ENCODE data around the gene EFNB1.

EFNB1 gene

DNA sequence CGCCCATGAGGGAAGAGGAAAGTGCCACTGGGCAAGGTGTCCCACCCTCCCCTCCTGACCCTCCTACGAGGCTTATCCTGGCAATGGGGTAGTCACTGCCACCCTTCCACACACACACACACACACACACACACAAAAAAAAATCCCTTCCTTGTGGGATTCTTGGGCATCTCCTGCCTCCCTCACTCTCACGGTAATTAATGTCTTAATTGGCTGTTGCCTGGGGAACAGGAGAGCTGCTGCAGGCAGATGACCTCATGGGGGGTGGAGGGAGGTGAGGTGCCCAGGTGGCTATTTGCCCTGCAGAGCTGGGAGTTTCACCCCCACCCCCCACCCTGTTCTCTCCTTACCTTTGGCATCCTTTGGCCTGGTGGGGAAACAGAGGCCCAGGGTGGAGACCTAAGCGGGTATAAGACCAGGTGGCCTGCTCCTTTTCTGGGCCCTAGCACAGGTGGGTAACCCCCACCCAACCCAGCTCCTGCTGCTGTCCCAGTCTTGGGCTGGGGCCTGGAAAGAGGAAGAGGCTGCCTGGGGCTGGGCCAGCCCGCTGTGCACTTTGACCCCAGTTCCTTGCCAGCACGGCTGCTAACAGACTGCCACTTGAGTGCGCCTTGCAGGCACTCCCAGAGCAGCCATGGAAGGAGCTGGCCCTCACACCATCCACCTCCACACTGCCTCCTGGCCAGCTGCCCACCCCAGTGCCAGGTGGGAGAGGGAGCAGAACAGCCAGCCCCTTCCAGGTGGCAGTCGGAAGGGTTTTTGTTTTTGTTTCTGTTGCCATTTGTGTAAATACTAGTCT is 12.6 kb downstream of the EFNB1 start:
- POLR2A ChIA-PET, result no interaction called here
- no peak for TF ChIP-seq ELF4 (IDR thresholded peaks at IDR 0.05)
- no peak for TF ChIP-seq L3MBTL2 (conservative IDR thresholded peaks at IDR 0.05)
- TF ChIP-seq TARDBP (IDR thresholded peaks at IDR 0.05), result no peak
- no peak for TF ChIP-seq HDGF (IDR thresholded peaks at IDR 0.05; ENCODE audit: borderline replicate concordance)
- TF ChIP-seq CTBP1 (IDR thresholded peaks at IDR 0.05; ENCODE audit: borderline replicate concordance), result no peak
- TF ChIP-seq ARNT (IDR thresholded peaks at IDR 0.05), result no peak
- TF ChIP-seq LEF1 (IDR thresholded peaks at IDR 0.05; ENCODE audit: borderline replicate concordance), result no peak
- no peak for TF ChIP-seq BHLHE40 (IDR thresholded peaks at IDR 0.05; ENCODE audit: borderline replicate concordance)
- TF ChIP-seq SP1 (IDR thresholded peaks at IDR 0.05), result no peak
- TF ChIP-seq FOXK2 (IDR thresholded peaks at IDR 0.05), result no peak
- TF ChIP-seq NFRKB (IDR thresholded peaks at IDR 0.05), result no peak
- TF ChIP-seq ZNF384 (IDR thresholded peaks at IDR 0.05), result no peak
- no peak for TF ChIP-seq FOXA1 (IDR thresholded peaks at IDR 0.05)
- TF ChIP-seq SUZ12 (IDR thresholded peaks at IDR 0.05), result no peak
- TF ChIP-seq, protein P1, sequence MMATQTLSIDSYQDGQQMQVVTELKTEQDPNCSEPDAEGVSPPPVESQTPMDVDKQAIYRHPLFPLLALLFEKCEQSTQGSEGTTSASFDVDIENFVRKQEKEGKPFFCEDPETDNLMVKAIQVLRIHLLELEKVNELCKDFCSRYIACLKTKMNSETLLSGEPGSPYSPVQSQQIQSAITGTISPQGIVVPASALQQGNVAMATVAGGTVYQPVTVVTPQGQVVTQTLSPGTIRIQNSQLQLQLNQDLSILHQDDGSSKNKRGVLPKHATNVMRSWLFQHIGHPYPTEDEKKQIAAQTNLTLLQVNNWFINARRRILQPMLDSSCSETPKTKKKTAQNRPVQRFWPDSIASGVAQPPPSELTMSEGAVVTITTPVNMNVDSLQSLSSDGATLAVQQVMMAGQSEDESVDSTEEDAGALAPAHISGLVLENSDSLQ (IDR thresholded peaks at IDR 0.05), result no peak
- CTCF ChIA-PET, result interaction anchor here (1.4 kb wide), 1 partner anchor 14 kb away, joined by 3 read pairs; no protein-coding TSS in a partner anchor
- DNase-seq (ENCODE audit: extremely low spot score), result no peak

DNA sequence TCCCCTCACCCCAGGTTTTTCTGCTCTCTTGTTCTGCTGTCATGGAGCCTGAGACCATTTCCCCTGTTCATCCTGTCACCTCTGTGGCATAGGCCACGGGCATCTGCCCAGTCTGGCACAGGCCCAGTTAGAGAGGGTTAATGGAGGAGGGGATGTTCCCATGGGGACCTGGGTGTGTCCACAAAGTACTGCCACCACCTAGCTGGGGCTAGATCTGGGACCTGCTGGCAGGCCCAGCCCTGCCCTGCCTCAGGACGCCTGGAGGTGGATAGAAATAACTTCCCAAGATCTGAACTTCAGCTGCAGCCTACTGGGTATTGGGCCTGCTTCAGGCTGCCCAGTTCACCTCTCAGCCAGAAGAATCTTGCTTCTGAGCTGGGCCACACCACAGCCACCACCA is 13.5 kb downstream of the EFNB1 start:
- no peak for TF ChIP-seq ARNT (IDR thresholded peaks at IDR 0.05)
- TF ChIP-seq, protein P1 (IDR thresholded peaks at IDR 0.05), result no peak
- no peak for TF ChIP-seq TARDBP (IDR thresholded peaks at IDR 0.05)
- TF ChIP-seq BHLHE40 (IDR thresholded peaks at IDR 0.05; ENCODE audit: borderline replicate concordance), result no peak
- TF ChIP-seq L3MBTL2 (conservative IDR thresholded peaks at IDR 0.05), result no peak
- TF ChIP-seq NFRKB (IDR thresholded peaks at IDR 0.05), result no peak
- TF ChIP-seq FOXK2 (IDR thresholded peaks at IDR 0.05), result no peak
- no peak for TF ChIP-seq FOXA1 (IDR thresholded peaks at IDR 0.05)
- no peak for TF ChIP-seq FOXM1 (IDR thresholded peaks at IDR 0.05; ENCODE audit: borderline replicate concordance)
- TF ChIP-seq SP1 (IDR thresholded peaks at IDR 0.05), result no peak
- TF ChIP-seq ZNF384 (IDR thresholded peaks at IDR 0.05), result no peak
- CTCF ChIA-PET, result interaction anchor here (1.4 kb wide), 1 partner anchor 15 kb away, joined by 3 read pairs; no protein-coding TSS in a partner anchor
- POLR2A ChIA-PET, result no interaction called here
- DNase-seq (ENCODE audit: extremely low spot score), result no peak

DNA sequence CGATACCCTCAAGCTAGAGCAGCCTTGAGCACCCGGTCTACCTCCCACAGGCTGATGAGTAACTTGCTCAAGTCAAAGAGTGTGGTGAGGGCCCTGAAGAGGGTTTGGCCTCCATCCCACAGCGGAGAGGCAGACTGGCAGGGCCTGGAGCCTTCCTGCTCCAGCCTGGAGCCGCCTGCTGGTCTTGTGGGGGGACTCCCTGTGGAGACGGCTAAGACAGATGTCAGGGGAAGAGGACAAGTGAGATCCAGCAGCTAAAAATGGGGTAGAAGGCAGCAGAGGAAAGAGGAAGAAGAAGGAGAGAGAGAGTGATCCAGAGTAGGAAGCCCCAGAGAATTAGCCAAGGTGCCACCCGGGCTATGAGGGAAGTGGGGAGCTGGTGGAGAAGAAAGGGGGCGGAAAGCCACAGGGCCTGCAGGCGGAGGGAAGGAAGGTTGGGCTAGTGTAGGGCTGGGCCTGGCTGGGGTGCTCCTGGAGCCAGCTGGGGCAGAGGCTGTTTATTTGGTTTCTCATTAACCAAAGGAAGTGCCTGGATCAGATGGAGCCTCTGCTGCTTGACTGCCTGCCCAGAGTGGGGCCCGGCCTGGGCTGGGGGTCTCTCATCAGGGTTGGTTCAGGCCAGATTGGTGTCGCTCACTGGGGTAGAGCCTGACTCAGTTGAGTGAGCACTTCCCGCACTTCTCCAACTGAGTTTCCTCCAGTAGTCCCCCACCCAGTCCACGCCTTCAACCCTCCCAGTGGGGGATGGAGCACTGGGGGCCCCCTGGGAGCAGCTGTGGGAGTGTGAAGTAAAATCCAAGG is 14.2 kb downstream of the EFNB1 start:
- DNase-seq (ENCODE audit: extremely low spot score), result no peak
- CTCF ChIA-PET, result interaction anchor here (0.6 to 1.4 kb wide), 2 partner anchors 16 to 381 kb away, joined by 3 to 4 read pairs; no protein-coding TSS in a partner anchor
- TF ChIP-seq, protein P1 (IDR thresholded peaks at IDR 0.05), result no peak
- TF ChIP-seq BHLHE40 (IDR thresholded peaks at IDR 0.05; ENCODE audit: borderline replicate concordance), result no peak
- TF ChIP-seq L3MBTL2 (conservative IDR thresholded peaks at IDR 0.05), result no peak
- TF ChIP-seq TARDBP (IDR thresholded peaks at IDR 0.05), result no peak
- TF ChIP-seq FOXK2 (IDR thresholded peaks at IDR 0.05), result no peak
- no peak for TF ChIP-seq ZNF384 (IDR thresholded peaks at IDR 0.05)
- no peak for TF ChIP-seq SUZ12 (IDR thresholded peaks at IDR 0.05)
- TF ChIP-seq ARNT (IDR thresholded peaks at IDR 0.05), result no peak
- TF ChIP-seq NFRKB (IDR thresholded peaks at IDR 0.05), result no peak
- TF ChIP-seq LEF1 (IDR thresholded peaks at IDR 0.05; ENCODE audit: borderline replicate concordance), result no peak
- TF ChIP-seq FOXM1 (IDR thresholded peaks at IDR 0.05; ENCODE audit: borderline replicate concordance), result no peak
- no peak for TF ChIP-seq HDGF (IDR thresholded peaks at IDR 0.05; ENCODE audit: borderline replicate concordance)
- no peak for TF ChIP-seq FOXA1 (IDR thresholded peaks at IDR 0.05)
- no peak for TF ChIP-seq SP1 (IDR thresholded peaks at IDR 0.05)
- no peak for TF ChIP-seq ELF4 (IDR thresholded peaks at IDR 0.05)
- TF ChIP-seq CTBP1 (IDR thresholded peaks at IDR 0.05; ENCODE audit: borderline replicate concordance), result no peak
- POLR2A ChIA-PET, result no interaction called here

DNA sequence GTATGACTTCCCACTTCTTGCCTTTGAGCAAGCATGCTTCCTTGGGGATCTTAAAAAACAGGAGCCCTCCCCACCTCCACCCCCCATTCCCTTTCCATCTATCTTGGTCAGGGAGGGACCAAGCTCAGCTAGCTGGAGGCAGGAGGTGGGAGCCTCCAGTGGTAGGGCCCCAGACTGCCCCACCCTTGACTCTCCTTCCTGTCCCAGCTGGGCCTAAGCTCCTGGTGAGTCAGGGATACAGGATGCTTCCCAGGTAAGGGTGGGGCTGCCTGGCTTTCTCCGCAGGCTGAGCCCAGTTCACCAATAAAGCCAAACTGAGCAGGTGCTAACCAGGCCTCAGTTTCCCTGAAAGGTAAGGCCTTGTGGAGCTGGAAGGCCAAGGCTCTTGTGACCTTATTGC is 15.2 kb downstream of the EFNB1 start:
- TF ChIP-seq ARNT (IDR thresholded peaks at IDR 0.05), result no peak
- TF ChIP-seq, protein P1 (IDR thresholded peaks at IDR 0.05), result no peak
- no peak for TF ChIP-seq FOXM1 (IDR thresholded peaks at IDR 0.05; ENCODE audit: borderline replicate concordance)
- POLR2A ChIA-PET, result interaction anchor here (1.2 kb wide), 1 partner anchor 15 kb away, joined by 3 read pairs; the partner anchor contains the start of gene EFNB1
- DNase-seq (ENCODE audit: extremely low spot score), result no peak
- CTCF ChIA-PET, result interaction anchor here (2.4 kb wide), 1 partner anchor 16 kb away, joined by 13 read pairs; the partner anchor contains the start of gene EFNB1

DNA sequence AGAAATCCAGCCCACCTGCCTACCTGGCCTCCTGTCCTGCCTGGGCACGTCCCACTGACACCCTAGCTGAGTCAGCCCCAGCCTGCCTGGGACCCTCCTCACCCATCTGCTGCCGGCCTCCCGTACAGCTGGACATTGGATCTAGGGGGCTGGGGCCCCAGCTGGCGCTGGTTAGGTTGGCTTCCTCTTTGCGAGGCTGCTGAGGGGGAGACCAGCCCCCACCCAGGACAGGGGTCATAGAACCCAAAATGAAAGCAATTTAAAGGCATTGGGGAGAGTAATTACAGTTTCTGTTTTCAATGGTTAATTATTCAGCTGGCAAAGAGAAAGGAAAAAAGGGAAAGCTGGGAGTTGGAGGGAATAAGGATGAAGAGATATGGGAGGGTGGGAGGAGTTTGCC is 15.8 kb downstream of the EFNB1 start:
- TF ChIP-seq FOXK2 (IDR thresholded peaks at IDR 0.05) (no peak), ZNF384 (IDR thresholded peaks at IDR 0.05) (no peak), SUZ12 (IDR thresholded peaks at IDR 0.05) (no peak), TARDBP (IDR thresholded peaks at IDR 0.05) (no peak), SP1 (IDR thresholded peaks at IDR 0.05) (no peak), BHLHE40 (IDR thresholded peaks at IDR 0.05; ENCODE audit: borderline replicate concordance) (no peak), FOXA1 (IDR thresholded peaks at IDR 0.05) (no peak), L3MBTL2 (conservative IDR thresholded peaks at IDR 0.05) (no peak), ELF4 (IDR thresholded peaks at IDR 0.05) (no peak), LEF1 (IDR thresholded peaks at IDR 0.05; ENCODE audit: borderline replicate concordance) (no peak), CTBP1 (IDR thresholded peaks at IDR 0.05; ENCODE audit: borderline replicate concordance) (no peak), NFRKB (IDR thresholded peaks at IDR 0.05) (no peak), HDGF (IDR thresholded peaks at IDR 0.05; ENCODE audit: borderline replicate concordance) (no peak), FOXM1 (IDR thresholded peaks at IDR 0.05; ENCODE audit: borderline replicate concordance) (no peak), ARNT (IDR thresholded peaks at IDR 0.05) (no peak)
- TF ChIP-seq, protein P1 (IDR thresholded peaks at IDR 0.05), result no peak
- ChIA-PET CTCF (interaction anchor here (2.4 kb wide), 1 partner anchor 16 kb away, joined by 13 read pairs; the partner anchor contains the start of gene EFNB1), POLR2A (interaction anchor here (1.2 kb wide), 1 partner anchor 16 kb away, joined by 3 read pairs; the partner anchor contains the start of gene EFNB1)
- DNase-seq (ENCODE audit: extremely low spot score), result no peak

Data from HEK293T (cell line).